MCF 10A (cell line): ENCODE results near the gene POU5F1. TPM values are rescaled to one million over a fixed set of nuclear protein-coding genes. Genes with fewer than 3 reads are reported as not detected.
"Not testable (repeated sequence)": the region's sequence is repeated elsewhere in the genome, so short reads cannot be mapped to it uniquely, and the experiment has no call there.

Source experiments
- BruUV-seq: library from RNA; stranded (reverse); fragments of 400-500 nt; replicated peaks from 2 replicates; lab custom pipeline; 2021; lab: Mats Ljungman, UMichigan
- CTCF ChIA-PET: fragments of 300-600 bp; sonication (Branson Sonifier 250); formaldehyde crosslinking; extraction: SDS; loops from one replicate; lab custom pipeline; 2021; ENCODE audit warnings: antibody characterized with exemption, inconsistent platforms; lab: Yijun Ruan, JAX
- POLR2A ChIA-PET: fragments of 300-600, 350-650 bp; sonication (Branson Sonifier 250); formaldehyde crosslinking; extraction: SDS; loops from one replicate; lab custom pipeline; 2020; ENCODE audit warnings: antibody characterized with exemption, inconsistent platforms; lab: Yijun Ruan, JAX
- DNase-seq: peaks from one replicate; pipeline ENCODE4 v3.0.0-alpha.2; 2018; ENCODE audit not compliant: unreplicated experiment
- H3K27ac Mint-ChIP-seq: one replicate; pipeline ENCODE4 v1.8.0; 2022; ENCODE audit warnings: mild to moderate bottlenecking, low read depth, mixed read lengths; ENCODE audit not compliant: unreplicated experiment
- H3K27me3 Mint-ChIP-seq: one replicate; pipeline ENCODE4 v1.8.0; 2022; ENCODE audit warnings: mixed read lengths; ENCODE audit not compliant: insufficient read depth, unreplicated experiment
- H3K36me3 Mint-ChIP-seq: one replicate; pipeline ENCODE4 v1.8.0; 2022; ENCODE audit warnings: mild to moderate bottlenecking, moderate library complexity, mixed read lengths; ENCODE audit not compliant: insufficient read depth, unreplicated experiment
- H3K4me1 Mint-ChIP-seq: one replicate; pipeline ENCODE4 v1.8.0; 2022; ENCODE audit warnings: mixed read lengths; ENCODE audit not compliant: insufficient read depth, unreplicated experiment
- H3K4me3 Mint-ChIP-seq: one replicate; pipeline ENCODE4 v1.8.0; 2022; ENCODE audit warnings: mild to moderate bottlenecking, moderate library complexity, mixed read lengths; ENCODE audit not compliant: unreplicated experiment
- H3K9me3 Mint-ChIP-seq: one replicate; pipeline ENCODE4 v1.8.0; 2022; ENCODE audit warnings: mixed read lengths; ENCODE audit not compliant: unreplicated experiment
- CTCF ChIP-seq: fragments of 200-600 bp; IDR thresholded peaks from one replicate; pipeline ENCODE4 v1.8.0; 2022; ENCODE audit warnings: antibody characterized with exemption, mild to moderate bottlenecking; ENCODE audit not compliant: unreplicated experiment
- intact Hi-C: fragments of 100-400 bp; cut with micrococcal nuclease; formaldehyde crosslinking; loops from 2 replicates; pipeline ENCODE4 v1.14.1; 2022
- total RNA-seq: library from RNA; stranded (reverse); gene quantifications from 2 replicates; pipeline ENCODE4 v1.2.3, GENCODE V29; 2022

POU5F1 gene
- total RNA-seq, 1 experiment from 2014 or later, result 1.5 TPM

- no peak overlapping the region for H3K4me3 Mint-ChIP-seq
- peaks cover 5% of the 10 kb centered on the region for H3K4me1 Mint-ChIP-seq
- ChIA-PET CTCF (no interaction called here), POLR2A (no interaction called here)
- no TSS peak for BruUV-seq
- H3K27ac Mint-ChIP-seq, result no peak overlapping the region
- no peak for DNase-seq
- TF ChIP-seq CTCF, result no peak
- no peaks in the 10 kb centered on the region for H3K27me3 Mint-ChIP-seq
- H3K36me3 Mint-ChIP-seq, result peaks cover 5% of the 10 kb centered on the region
- intact Hi-C loops, result no loop called here
- no peaks in the 10 kb centered on the region for H3K9me3 Mint-ChIP-seq
Observed at GRCh38 chr6:31168606-31169005, 1.9 kb downstream of the POU5F1 start.

- no peak for DNase-seq
- no peak overlapping the region for H3K27ac Mint-ChIP-seq
- intact Hi-C loops, result no loop called here
- TF ChIP-seq CTCF, result no peak
- POLR2A ChIA-PET, result interaction anchor here (0.6 kb wide), 1 partner anchor 206 kb away, joined by 4 read pairs; no protein-coding TSS in a partner anchor
- H3K4me1 Mint-ChIP-seq, result peaks cover 5% of the 10 kb centered on the region
- CTCF ChIA-PET, result no interaction called here
- no peak overlapping the region for H3K4me3 Mint-ChIP-seq
- H3K27me3 Mint-ChIP-seq, result no peaks in the 10 kb centered on the region
- no TSS peak for BruUV-seq
- H3K9me3 Mint-ChIP-seq, result no peaks in the 10 kb centered on the region
- H3K36me3 Mint-ChIP-seq, result peaks cover 15% of the 10 kb centered on the region
Observed at GRCh38 chr6:31165986-31166385, 4.5 kb downstream of the POU5F1 start.

- H3K27me3 Mint-ChIP-seq, H3K27ac Mint-ChIP-seq, BruUV-seq, H3K9me3 Mint-ChIP-seq, intact Hi-C loops, H3K4me1 Mint-ChIP-seq, H3K4me3 Mint-ChIP-seq, DNase-seq: not testable (repeated sequence)
- H3K36me3 Mint-ChIP-seq, result peaks cover 15% of the 10 kb centered on the region
- ChIA-PET POLR2A (interaction anchor here (0.6 kb wide), 1 partner anchor 207 kb away, joined by 4 read pairs; no protein-coding TSS in a partner anchor), CTCF (interaction anchor here (1.9 kb wide), 1 partner anchor 19 kb away, joined by 7 read pairs; no protein-coding TSS in a partner anchor)
Observed at GRCh38 chr6:31165064-31165832, 5.2 kb downstream of the POU5F1 start.

GRCh38 chr6:31164475-31165063, 5.9 kb downstream of the POU5F1 start:
- CTCF ChIA-PET, result interaction anchor here (1.9 kb wide), 1 partner anchor 19 kb away, joined by 7 read pairs; no protein-coding TSS in a partner anchor
- H3K36me3 Mint-ChIP-seq, result peaks cover 15% of the 10 kb centered on the region
- H3K27ac Mint-ChIP-seq, H3K4me1 Mint-ChIP-seq, H3K27me3 Mint-ChIP-seq, intact Hi-C loops, H3K4me3 Mint-ChIP-seq, POLR2A ChIA-PET, BruUV-seq, DNase-seq, H3K9me3 Mint-ChIP-seq: not testable (repeated sequence)

- no TSS peak for BruUV-seq
- no peaks in the 10 kb centered on the region for H3K9me3 Mint-ChIP-seq
- H3K4me3 Mint-ChIP-seq, result no peak overlapping the region
- CTCF ChIA-PET, result interaction anchor here (1.9 kb wide), 1 partner anchor 20 kb away, joined by 7 read pairs; no protein-coding TSS in a partner anchor
- intact Hi-C loops, result no loop called here
- POLR2A ChIA-PET, result no interaction called here
- DNase-seq, result peak; percentile 71
- peaks cover 12% of the 10 kb centered on the region for H3K36me3 Mint-ChIP-seq
- no peak for TF ChIP-seq CTCF
- H3K4me1 Mint-ChIP-seq, result peaks cover 11% of the 10 kb centered on the region
- H3K27ac Mint-ChIP-seq, result no peak overlapping the region
- no peaks in the 10 kb centered on the region for H3K27me3 Mint-ChIP-seq
Observed at GRCh38 chr6:31163922-31164321, 6.6 kb downstream of the POU5F1 start.
